GM12878 (cell line): ENCODE measurements around the gene ADCY6. TPM values are rescaled to one million over a fixed set of nuclear protein-coding genes. Genes with fewer than 3 reads are reported as not detected.

Source experiments
- ATAC-seq: fragments of 200-7000 bp; cut with Tn5 transposase; 3 replicates; pipeline ENCODE4 v1.9.1; 2020; ENCODE audit warnings: mild to moderate bottlenecking, moderate library complexity
- BruUV-seq: library from RNA; stranded (reverse); fragments of 400-500 nt; replicated peaks from 2 replicates; lab custom pipeline; 2021; lab: Mats Ljungman, UMichigan
- CTCF ChIA-PET: fragments of 300-600 bp; sonication (Branson Sonifier 250); formaldehyde crosslinking; extraction: SDS; loops from one replicate; lab custom pipeline; 2021; ENCODE audit warnings: inconsistent platforms; lab: Yijun Ruan, JAX
- POLR2A ChIA-PET: fragments of 350-600 bp; formaldehyde crosslinking; extraction: SDS; loops from one replicate; lab custom pipeline; 2021; ENCODE audit warnings: inconsistent platforms; lab: Charles Lee
- RAD21 ChIA-PET: fragments of 300-600 bp; sonication (Branson Sonifier 250); formaldehyde crosslinking; loops from one replicate; lab custom pipeline; 2023; ENCODE audit warnings: antibody characterized with exemption; ENCODE audit not compliant: unreplicated experiment; lab: Charles Lee
- SMC1A ChIA-PET: fragments of 300-600 bp; sonication (Branson Sonifier 250); formaldehyde crosslinking; loops from one replicate; lab custom pipeline; 2023; ENCODE audit not compliant: unreplicated experiment, uncharacterized antibody; lab: Charles Lee
- DNase-seq: peaks from one replicate; pipeline ENCODE4 v3.0.0-alpha.2; 2011; ENCODE audit warnings: low read depth, low spot score
- FAIRE-seq: peaks from 3 replicates; lab custom pipeline; 2011; peaks lifted over from hg19 to GRCh38; lab: Jason Lieb, UNC
- H2AFZ ChIP-seq: 2 replicates; pipeline ENCODE4 v1.6.0; 2011; ENCODE audit warnings: low read depth, low read length, control low read depth; ENCODE audit not compliant: control insufficient read depth
- H3K27ac ChIP-seq: 2 replicates; pipeline ENCODE4 v1.5.1; 2011; ENCODE audit warnings: control low read depth; ENCODE audit not compliant: control insufficient read depth, insufficient read depth
- H3K27me3 ChIP-seq, 2 experiments: replicated peaks in 1 of 2; 2 replicates each; pipeline versions ENCODE4 v1.6.0 to v1.6.1; 2011; ENCODE audit warnings: low read length in 1 of 2; ENCODE audit not compliant: control insufficient read depth in 2 of 2, insufficient read depth in 2 of 2
- H3K36me3 ChIP-seq, 2 experiments: 2 replicates each; pipeline ENCODE4 v1.5.1; 2011; ENCODE audit warnings: low read length in 1 of 2; ENCODE audit not compliant: control insufficient read depth in 2 of 2, insufficient read depth in 2 of 2
- H3K4me1 ChIP-seq: 2 replicates; pipeline ENCODE4 v1.6.1; 2011; ENCODE audit warnings: mild to moderate bottlenecking, low read length, moderate library complexity, mixed read lengths; ENCODE audit not compliant: control insufficient read depth, insufficient read depth
- H3K4me2 ChIP-seq: 2 replicates; pipeline ENCODE4 v1.6.0; 2011; ENCODE audit warnings: control low read depth; ENCODE audit not compliant: control insufficient read depth, insufficient read depth
- H3K4me3 ChIP-seq: fragments of 200-600 bp; sonication (generic); 2 replicates; pipeline ENCODE4 v1.5.1; 2016
- H3K79me2 ChIP-seq: 2 replicates; pipeline ENCODE4 v1.6.0; 2011; ENCODE audit warnings: low read length; ENCODE audit not compliant: control insufficient read depth, insufficient read depth
- H3K9ac ChIP-seq: 2 replicates; pipeline ENCODE4 v1.8.0; 2011; ENCODE audit warnings: low read length, control low read depth, mixed read lengths; ENCODE audit not compliant: control insufficient read depth, insufficient read depth
- H3K9me3 ChIP-seq: replicated peaks from 3 replicates; pipeline ENCODE4 v1.5.1; 2011; ENCODE audit warnings: mild to moderate bottlenecking, low read length; ENCODE audit not compliant: control insufficient read depth, insufficient read depth
- H4K20me1 ChIP-seq: 2 replicates; pipeline ENCODE4 v1.6.0; 2011; ENCODE audit not compliant: control insufficient read depth, insufficient read depth
- HCFC1 ChIP-seq: fragments of 150-350 bp; IDR thresholded peaks from 2 replicates; pipeline ENCODE4 v1.6.1; 2014; ENCODE audit warnings: low read length
- NFXL1 ChIP-seq: fragments of 450-650 bp; IDR thresholded peaks from 2 replicates; pipeline ENCODE4 v1.6.1; 2017; ENCODE audit warnings: antibody characterized with exemption, mild to moderate bottlenecking, borderline replicate concordance
- NFYA ChIP-seq: IDR thresholded peaks from 2 replicates; pipeline ENCODE4 v1.6.1; 2011; ENCODE audit warnings: low read depth, mild to moderate bottlenecking, low read length, improper control_type of control experiment, borderline replicate concordance
- RELA ChIP-seq: fragments of 450-650 bp; IDR thresholded peaks from 2 replicates; pipeline ENCODE4 v1.8.0; 2014; ENCODE audit warnings: borderline replicate concordance; ENCODE audit not compliant: partially characterized antibody
- SIN3A ChIP-seq: IDR thresholded peaks from 2 replicates; pipeline ENCODE4 v1.6.1; 2012; ENCODE audit warnings: low read depth, low read length, improper control_type of control experiment
- STAT3 ChIP-seq: IDR thresholded peaks from 2 replicates; pipeline ENCODE4 v1.6.1; 2011; ENCODE audit warnings: low read depth, low read length, improper control_type of control experiment
- ZBTB40 ChIP-seq: fragments of 450-650 bp; IDR thresholded peaks from 2 replicates; pipeline ENCODE4 v1.6.1; 2016; ENCODE audit warnings: mild to moderate bottlenecking, moderate library complexity, borderline replicate concordance
- WGBS: methylation state at CpG from one replicate; pipeline ENCODE4 v1.1.6; 2016; ENCODE audit warnings: low lambda C conversion rate; ENCODE audit not compliant: insufficient replicate concordance, insufficient coverage; ENCODE audit errors: missing lambda C conversion rate; 5-methylcytosine and 5-hydroxymethylcytosine counted together
- in situ Hi-C: fragments of 300-500 bp; cut with MboI; formaldehyde crosslinking; loops from 9 replicates; pipeline ENCODE4 v1.14.3; 2018; ENCODE audit warnings: mixed read lengths
- intact Hi-C: fragments of 100-400 bp; cut with micrococcal nuclease; formaldehyde crosslinking; loops from one replicate; pipeline ENCODE4 v1.14.2; 2022; ENCODE audit not compliant: unreplicated experiment
- polyA plus RNA-seq, 11 experiments: library from polyadenylated mRNA; depleted of rRNA in 4 of 11; unstranded in 6 of 11; stranded (reverse) in 5 of 11; fragments of >200 nt; fragmentation: Nextera tagmentation in 4 of 11; fragmentation: Illumina TruSeq in 1 of 11; extraction: Ambion mirVana in 4 of 11; extraction: Trizol in 1 of 11; gene quantifications; 1 replicate in 1 of 11; 2 replicates in 10 of 11; pipeline versions ENCODE4 v1.2.1 to v1.2.3, GENCODE V29; 2011 to 2016; ENCODE audit warnings: inconsistent platforms in 2 of 11, missing spikeins in 2 of 11, low read depth in 1 of 11
- total RNA-seq, 4 experiments: library from RNA; depleted of rRNA in 3 of 4; stranded (reverse); fragments of >200 nt in 3 of 4; fragmentation: Illumina TruSeq in 1 of 4; extraction: Trizol in 1 of 4; gene quantifications; 2 replicates each; pipeline versions ENCODE4 v1.2.1 to v1.2.3, GENCODE V29; 2013 to 2021
- TF ChIP-seq, protein P1 (sequence below): fragments of 450-650 bp; IDR thresholded peaks from 2 replicates; pipeline ENCODE4 v1.6.1; 2017; ENCODE audit warnings: mild to moderate bottlenecking, moderate library complexity

Gene ADCY6
- total and polyA plus RNA-seq, 10 of the 15 experiments (the other 5 are each of a cell fraction or from before 2014, with no cell fraction given) = 0.03 to 2.0 (median 0.14) TPM; not detected in 1

- no peak for TF ChIP-seq ZBTB40
Observed at GRCh38 chr12:48816143-48816854, 27.4 kb upstream of the ADCY6 start (continued).

- H3K27me3 ChIP-seq = peaks cover 3% of the 10 kb centered on the region in 2 experiments; a peak in 3 of 4 replicates
- CTCF ChIA-PET = interaction anchor here (0.6 to 5.7 kb wide), 44 partner anchors 9 to 642 kb away, joined by 3 to 58 read pairs (median 4); partner anchors contain the start of genes ADCY6, ARF3, CCNT1 and DDX23
- FAIRE-seq (peak; percentile 75), ATAC-seq (peak; percentile 51), DNase-seq (no peak)
- no peaks in the 10 kb centered on the region for H3K79me2 ChIP-seq
- POLR2A ChIA-PET = interaction anchor here (0.5 to 2.9 kb wide), 6 partner anchors 24 to 329 kb away, joined by 3 to 13 read pairs (median 4); partner anchors contain the start of genes DDX23 and RND1
- BruUV-seq = no TSS peak
- H3K27ac ChIP-seq = no peak overlapping the region
- 3% methylated on average over 47 of the region's 54 CpGs for WGBS
- intact Hi-C loops (no loop called here), in situ Hi-C loops (no loop called here)
- H3K4me1 ChIP-seq = peaks cover 7% of the 10 kb centered on the region
- SMC1A ChIA-PET = interaction anchor here (0.7 to 1.6 kb wide), 9 partner anchors 20 to 190 kb away, joined by 3 to 5 read pairs (median 4); partner anchors contain the start of genes ADCY6 and DDX23
- peak overlapping the region; percentile 69; the same call in 1 of the 2 replicates for H3K9ac ChIP-seq
- no peaks in the 10 kb centered on the region for H4K20me1 ChIP-seq
- RAD21 ChIA-PET = interaction anchor here (0.5 to 2.3 kb wide), 6 partner anchors 16 to 282 kb away, joined by 3 to 13 read pairs (median 4); partner anchors contain the start of gene DDX23
- H2AFZ ChIP-seq = peak overlapping the region; percentile 95
- H3K9me3 ChIP-seq = no peaks in the 10 kb centered on the region
- H3K4me3 ChIP-seq = peak overlapping the region; percentile 66
- no peaks in the 10 kb centered on the region for H3K36me3 ChIP-seq
- peak overlapping the region; percentile 92 for H3K4me2 ChIP-seq
- no peak for TF ChIP-seq HCFC1
- no peak for TF ChIP-seq SIN3A
- TF ChIP-seq STAT3 = no peak
- no peak for TF ChIP-seq NFXL1
- TF ChIP-seq RELA = no peak
- TF ChIP-seq, protein P1, sequence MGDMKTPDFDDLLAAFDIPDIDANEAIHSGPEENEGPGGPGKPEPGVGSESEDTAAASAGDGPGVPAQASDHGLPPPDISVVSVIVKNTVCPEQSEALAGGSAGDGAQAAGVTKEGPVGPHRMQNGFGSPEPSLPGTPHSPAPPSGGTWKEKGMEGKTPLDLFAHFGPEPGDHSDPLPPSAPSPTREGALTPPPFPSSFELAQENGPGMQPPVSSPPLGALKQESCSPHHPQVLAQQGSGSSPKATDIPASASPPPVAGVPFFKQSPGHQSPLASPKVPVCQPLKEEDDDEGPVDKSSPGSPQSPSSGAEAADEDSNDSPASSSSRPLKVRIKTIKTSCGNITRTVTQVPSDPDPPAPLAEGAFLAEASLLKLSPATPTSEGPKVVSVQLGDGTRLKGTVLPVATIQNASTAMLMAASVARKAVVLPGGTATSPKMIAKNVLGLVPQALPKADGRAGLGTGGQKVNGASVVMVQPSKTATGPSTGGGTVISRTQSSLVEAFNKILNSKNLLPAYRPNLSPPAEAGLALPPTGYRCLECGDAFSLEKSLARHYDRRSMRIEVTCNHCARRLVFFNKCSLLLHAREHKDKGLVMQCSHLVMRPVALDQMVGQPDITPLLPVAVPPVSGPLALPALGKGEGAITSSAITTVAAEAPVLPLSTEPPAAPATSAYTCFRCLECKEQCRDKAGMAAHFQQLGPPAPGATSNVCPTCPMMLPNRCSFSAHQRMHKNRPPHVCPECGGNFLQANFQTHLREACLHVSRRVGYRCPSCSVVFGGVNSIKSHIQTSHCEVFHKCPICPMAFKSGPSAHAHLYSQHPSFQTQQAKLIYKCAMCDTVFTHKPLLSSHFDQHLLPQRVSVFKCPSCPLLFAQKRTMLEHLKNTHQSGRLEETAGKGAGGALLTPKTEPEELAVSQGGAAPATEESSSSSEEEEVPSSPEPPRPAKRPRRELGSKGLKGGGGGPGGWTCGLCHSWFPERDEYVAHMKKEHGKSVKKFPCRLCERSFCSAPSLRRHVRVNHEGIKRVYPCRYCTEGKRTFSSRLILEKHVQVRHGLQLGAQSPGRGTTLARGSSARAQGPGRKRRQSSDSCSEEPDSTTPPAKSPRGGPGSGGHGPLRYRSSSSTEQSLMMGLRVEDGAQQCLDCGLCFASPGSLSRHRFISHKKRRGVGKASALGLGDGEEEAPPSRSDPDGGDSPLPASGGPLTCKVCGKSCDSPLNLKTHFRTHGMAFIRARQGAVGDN = 0 out of 2 replicates have a peak, but pooled peaks have one; percentile 28
- no peak for TF ChIP-seq NFYA
Observed at GRCh38 chr12:48815126-48816110, 26.5 kb upstream of the ADCY6 start.
